Gastroesophageal sphincter (tissue), 4 donors: ENCODE measurements around the gene GRID2. TPM values are rescaled to one million over a fixed set of nuclear protein-coding genes. Genes with fewer than 3 reads are reported as not detected.

ENCODE experiments used
- ATAC-seq: fragments of 150-250 bp; one replicate; pipeline ENCODE4 v1.9.1; 2016; ENCODE audit warnings: mild to moderate bottlenecking, moderate library complexity
- H3K27ac ChIP-seq, 4 donors: fragments of 200-600 bp; sonication (generic) in 3 of 4; 1 replicate in 3 of 4; 2 replicates in 1 of 4; pipeline ENCODE4 v1.5.1; 2016 to 2019
- H3K27me3 ChIP-seq: fragments of 200-600 bp; sonication (generic); one replicate; pipeline ENCODE4 v1.5.1; 2019
- H3K36me3 ChIP-seq, 2 donors: fragments of 200-600 bp; sonication (generic); one replicate each; pipeline ENCODE4 v1.5.1; 2019; ENCODE audit warnings: control low read depth in 1 of 2
- H3K4me1 ChIP-seq, 3 donors: fragments of 200-600 bp; sonication (generic); 1 replicate in 2 of 3; 2 replicates in 1 of 3; pipeline ENCODE4 v1.5.1; 2016 to 2019; ENCODE audit warnings: control low read depth in 2 of 3
- H3K4me3 ChIP-seq, 2 donors: fragments of 200-600 bp; sonication (generic); one replicate each; pipeline ENCODE4 v1.5.1; 2019; ENCODE audit warnings: mild to moderate bottlenecking in 1 of 2, moderate library complexity in 1 of 2
- H3K9me3 ChIP-seq, 3 donors: fragments of 200-600 bp; sonication (generic); one replicate each; pipeline ENCODE4 v1.5.1; 2017 to 2019; ENCODE audit warnings: control low read depth in 2 of 3
- EP300 ChIP-seq: sonication (generic); formaldehyde crosslinking; IDR thresholded peaks from one replicate; pipeline ENCODE4 v1.6.1; 2017; ENCODE audit warnings: antibody characterized with exemption, mild to moderate bottlenecking
- POLR2A ChIP-seq, 2 donors: fragments of 450-650 bp; IDR thresholded peaks; one replicate each; pipeline ENCODE4 v1.6.1; 2017; ENCODE audit warnings: antibody characterized with exemption in 2 of 2, mild to moderate bottlenecking in 2 of 2, moderate library complexity in 1 of 2
- POLR2AphosphoS5 ChIP-seq: sonication (generic); formaldehyde crosslinking; IDR thresholded peaks from one replicate; pipeline ENCODE4 v1.6.1; 2017; ENCODE audit warnings: antibody characterized with exemption
- WGBS, 2 donors: methylation state at CpG; one replicate each; pipeline ENCODE4 v1.1.5; 2018; ENCODE audit warnings: low coverage in 1 of 2; 5-methylcytosine and 5-hydroxymethylcytosine counted together
- total RNA-seq, 4 donors: library from RNA; depleted of rRNA; stranded (reverse); fragments of >200 nt; gene quantifications; one replicate each; pipeline ENCODE4 v1.1.0, GENCODE V29; 2016
- TF ChIP-seq, protein P1 (sequence below), 4 experiments: fragments of 200-600 bp in 2 of 4; fragments of 450-650 bp in 2 of 4; sonication (generic) in 1 of 4; IDR thresholded peaks; one replicate each; pipeline ENCODE4 v1.5.1; 2017 to 2019; ENCODE audit warnings: antibody characterized with exemption in 4 of 4, mild to moderate bottlenecking in 2 of 4, moderate library complexity in 2 of 4

Gene GRID2
- total RNA-seq, 4 donors from 2014 or later = 0.81 TPM; not detected in 3

DNA sequence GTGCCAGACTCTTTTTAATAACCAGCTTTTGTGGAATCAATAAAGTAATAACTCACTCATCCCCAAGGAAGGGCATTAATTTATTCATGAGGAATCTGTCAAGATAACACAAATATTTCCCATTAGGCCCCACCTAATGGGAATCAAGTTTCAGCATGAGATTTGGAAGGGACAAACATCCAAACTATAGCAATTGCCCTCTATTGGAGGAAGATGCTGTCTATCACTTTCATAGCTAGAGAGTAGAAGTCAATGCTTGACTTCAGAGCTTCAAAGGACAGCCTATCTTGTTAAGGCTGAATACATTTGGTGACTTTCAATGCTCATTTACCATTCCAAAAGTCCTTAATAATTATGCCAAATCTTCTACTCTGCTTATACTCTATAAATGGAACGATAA is 1439.9 kb downstream of the GRID2 start:
- no peak for ATAC-seq
- H3K4me3 ChIP-seq = no peak overlapping the region
- peaks cover 0 to 6% (median 0%) of the 10 kb centered on the region in 3 donors for H3K9me3 ChIP-seq
- WGBS, 2 donors = 50 to 100% methylated on average over 1 of the region's 1 CpG
- no peaks in the 10 kb centered on the region for H3K27me3 ChIP-seq
- no peaks in the 10 kb centered on the region for H3K4me1 ChIP-seq
- no peak overlapping the region for H3K27ac ChIP-seq
- TF ChIP-seq POLR2A (IDR thresholded peaks at IDR 0.05) = no peak
- TF ChIP-seq EP300 = no peak
- TF ChIP-seq, protein P1, sequence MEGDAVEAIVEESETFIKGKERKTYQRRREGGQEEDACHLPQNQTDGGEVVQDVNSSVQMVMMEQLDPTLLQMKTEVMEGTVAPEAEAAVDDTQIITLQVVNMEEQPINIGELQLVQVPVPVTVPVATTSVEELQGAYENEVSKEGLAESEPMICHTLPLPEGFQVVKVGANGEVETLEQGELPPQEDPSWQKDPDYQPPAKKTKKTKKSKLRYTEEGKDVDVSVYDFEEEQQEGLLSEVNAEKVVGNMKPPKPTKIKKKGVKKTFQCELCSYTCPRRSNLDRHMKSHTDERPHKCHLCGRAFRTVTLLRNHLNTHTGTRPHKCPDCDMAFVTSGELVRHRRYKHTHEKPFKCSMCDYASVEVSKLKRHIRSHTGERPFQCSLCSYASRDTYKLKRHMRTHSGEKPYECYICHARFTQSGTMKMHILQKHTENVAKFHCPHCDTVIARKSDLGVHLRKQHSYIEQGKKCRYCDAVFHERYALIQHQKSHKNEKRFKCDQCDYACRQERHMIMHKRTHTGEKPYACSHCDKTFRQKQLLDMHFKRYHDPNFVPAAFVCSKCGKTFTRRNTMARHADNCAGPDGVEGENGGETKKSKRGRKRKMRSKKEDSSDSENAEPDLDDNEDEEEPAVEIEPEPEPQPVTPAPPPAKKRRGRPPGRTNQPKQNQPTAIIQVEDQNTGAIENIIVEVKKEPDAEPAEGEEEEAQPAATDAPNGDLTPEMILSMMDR (IDR thresholded peaks at IDR 0.05) = no peak
- no peak for TF ChIP-seq POLR2AphosphoS5
- H3K36me3 ChIP-seq = no peaks in the 10 kb centered on the region

DNA sequence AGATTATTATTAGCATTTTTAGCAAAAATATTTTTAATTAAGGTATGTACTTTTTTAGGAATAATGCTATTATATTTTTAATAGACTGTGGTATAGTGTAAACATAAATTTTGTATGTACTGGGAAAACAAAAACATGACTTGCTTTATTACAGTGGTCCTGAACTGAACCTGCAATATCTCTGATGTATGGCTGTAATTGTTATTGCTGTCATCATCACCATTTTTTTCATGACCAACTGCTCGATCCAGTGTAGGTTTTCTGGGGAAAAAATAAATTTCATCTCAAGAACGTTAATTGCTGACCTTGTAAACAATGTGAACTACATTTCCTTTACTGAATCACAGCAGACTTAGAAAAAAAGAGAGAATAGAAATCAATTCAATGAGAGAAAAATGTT is 1441.2 kb downstream of the GRID2 start:
- no peak for ATAC-seq
- Histone ChIP-seq H3K9me3 (peaks cover 0 to 6% (median 0%) of the 10 kb centered on the region in 3 donors), H3K4me1 (no peaks in the 10 kb centered on the region), H3K27ac (no peak overlapping the region), H3K27me3 (no peaks in the 10 kb centered on the region), H3K36me3 (no peaks in the 10 kb centered on the region), H3K4me3 (no peak overlapping the region)
- TF ChIP-seq POLR2AphosphoS5 (no peak), EP300 (no peak), POLR2A (IDR thresholded peaks at IDR 0.05) (no peak)
- TF ChIP-seq, protein P1 (IDR thresholded peaks at IDR 0.05) = no peak
- 39 to 47% methylated on average over 2 of the region's 2 CpGs for WGBS, 2 donors

- ATAC-seq = no peak
- no peak overlapping the region for H3K27ac ChIP-seq
- no peaks in the 10 kb centered on the region for H3K36me3 ChIP-seq
- no peak overlapping the region for H3K4me3 ChIP-seq
- H3K27me3 ChIP-seq = no peaks in the 10 kb centered on the region
- no peaks in the 10 kb centered on the region for H3K4me1 ChIP-seq
- TF ChIP-seq, protein P1 (IDR thresholded peaks at IDR 0.05) = no peak
- TF ChIP-seq POLR2A (IDR thresholded peaks at IDR 0.05) (no peak), POLR2AphosphoS5 (no peak), EP300 (no peak)
- peaks cover 0 to 6% (median 0%) of the 10 kb centered on the region in 3 donors for H3K9me3 ChIP-seq
Measured at GRCh38 chr4:93746031-93746430, 1442.3 kb downstream of the GRID2 start.

DNA sequence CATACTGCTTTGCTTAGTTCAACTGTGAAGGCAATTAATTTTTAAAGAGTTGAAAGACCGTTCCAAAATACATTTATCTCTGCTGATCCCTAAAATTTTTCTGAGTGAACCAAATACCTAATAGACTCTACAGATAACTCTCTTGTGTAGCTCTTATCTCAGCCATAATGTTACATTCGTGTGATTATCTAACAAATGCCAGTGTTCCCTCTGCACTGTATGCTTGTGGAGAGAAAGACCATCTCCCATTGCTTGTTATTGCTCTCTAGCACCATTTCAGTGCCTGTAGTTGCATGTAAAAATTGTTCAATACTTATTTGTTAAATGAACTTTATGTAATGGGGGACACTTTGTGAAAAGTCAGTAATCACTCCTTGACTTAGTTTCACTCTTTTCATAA is 1443.5 kb downstream of the GRID2 start:
- 17 to 18% methylated on average over 2 of the region's 2 CpGs for WGBS, 2 donors
- no peak for ATAC-seq
- no peak for TF ChIP-seq EP300
- TF ChIP-seq, protein P1 (IDR thresholded peaks at IDR 0.05) = no peak
- no peak for TF ChIP-seq POLR2A (IDR thresholded peaks at IDR 0.05)
- TF ChIP-seq POLR2AphosphoS5 = no peak
- no peak overlapping the region for H3K4me3 ChIP-seq
- H3K36me3 ChIP-seq = no peaks in the 10 kb centered on the region
- no peak overlapping the region for H3K27ac ChIP-seq
- H3K27me3 ChIP-seq = no peaks in the 10 kb centered on the region
- no peaks in the 10 kb centered on the region for H3K4me1 ChIP-seq
- H3K9me3 ChIP-seq = peaks cover 0 to 6% (median 0%) of the 10 kb centered on the region in 3 donors

GRCh38 chr4:93748373-93749291 is 1444.9 kb downstream of the GRID2 start:
- peaks cover 0 to 4% (median 0%) of the 10 kb centered on the region in 3 donors for H3K9me3 ChIP-seq
- no peak for ATAC-seq
- no peaks in the 10 kb centered on the region for H3K27me3 ChIP-seq
- no peak overlapping the region for H3K4me3 ChIP-seq
- no peaks in the 10 kb centered on the region for H3K36me3 ChIP-seq
- 50 to 78% methylated on average over 5 to 6 of the region's 6 CpGs for WGBS, 2 donors
- no peak overlapping the region for H3K27ac ChIP-seq
- no peaks in the 10 kb centered on the region for H3K4me1 ChIP-seq
- TF ChIP-seq POLR2A (IDR thresholded peaks at IDR 0.05) = no peak
- TF ChIP-seq, protein P1 (IDR thresholded peaks at IDR 0.05) = no peak
- TF ChIP-seq EP300 = no peak
- TF ChIP-seq POLR2AphosphoS5 = no peak
